Esophagus muscularis mucosa (tissue), 4 donors: ENCODE data around the gene NT5C. TPM values are rescaled to one million over a fixed set of nuclear protein-coding genes. Genes with fewer than 3 reads are reported as not detected.

ENCODE experiments used
- DNase-seq: peaks from one replicate; pipeline ENCODE4 v3.0.0-alpha.2; 2017; ENCODE audit errors: extremely low spot score
- H3K27ac ChIP-seq, 4 donors: fragments of 200-600 bp; sonication (generic); replicated peaks in 1 of 4; 1 replicate in 3 of 4; 2 replicates in 1 of 4; pipeline ENCODE4 v1.5.1; 2016 to 2019; ENCODE audit warnings: mild to moderate bottlenecking in 1 of 4
- H3K27me3 ChIP-seq, 4 donors: fragments of 200-600 bp; sonication (generic); one replicate each; pipeline versions ENCODE4 v1.5.1 to v1.6.0; 2016 to 2019
- H3K36me3 ChIP-seq, 4 donors: fragments of 200-600 bp; sonication (generic); one replicate each; pipeline ENCODE4 v1.5.1; 2016 to 2019
- H3K4me1 ChIP-seq, 4 donors: fragments of 200-600 bp; sonication (generic); one replicate each; pipeline ENCODE4 v1.5.1; 2016 to 2019
- H3K4me3 ChIP-seq, 4 donors: fragments of 200-600 bp; sonication (generic); 1 replicate in 2 of 4; 2 replicates in 2 of 4; pipeline ENCODE4 v1.5.1; 2016 to 2019; ENCODE audit warnings: mild to moderate bottlenecking in 4 of 4, moderate library complexity in 1 of 4
- H3K9me3 ChIP-seq, 4 donors: fragments of 200-600 bp; sonication (generic); 1 replicate in 3 of 4; 2 replicates in 1 of 4; pipeline ENCODE4 v1.5.1; 2016 to 2019
- CTCF ChIP-seq, 3 experiments: fragments of 200-600 bp in 2 of 3; fragments of 450-650 bp in 1 of 3; sonication (generic) in 2 of 3; IDR thresholded peaks; one replicate each; pipeline ENCODE4 v1.5.1; 2017 to 2019; ENCODE audit warnings: antibody characterized with exemption in 3 of 3, mild to moderate bottlenecking in 2 of 3, moderate library complexity in 1 of 3
- EP300 ChIP-seq: sonication (generic); formaldehyde crosslinking; IDR thresholded peaks from one replicate; pipeline ENCODE4 v1.6.1; 2017; ENCODE audit warnings: antibody characterized with exemption
- POLR2A ChIP-seq: fragments of 450-650 bp; IDR thresholded peaks from one replicate; pipeline ENCODE4 v1.6.1; 2017; ENCODE audit warnings: antibody characterized with exemption, moderate library complexity, mild to moderate bottlenecking, low read depth
- POLR2AphosphoS5 ChIP-seq, 2 donors: sonication (generic); formaldehyde crosslinking; IDR thresholded peaks; one replicate each; pipeline ENCODE4 v1.6.1; 2017; ENCODE audit warnings: antibody characterized with exemption in 2 of 2
- WGBS: methylation state at CpG from one replicate; pipeline ENCODE4 v1.1.5; 2018; 5-methylcytosine and 5-hydroxymethylcytosine counted together
- intact Hi-C: fragments of 100-400 bp; cut with DNase I; formaldehyde crosslinking; loops from one replicate; pipeline ENCODE4 v1.15.1; 2023
- total RNA-seq, 4 donors: library from RNA; depleted of rRNA; stranded (reverse); fragments of >200 nt; gene quantifications; one replicate each; pipeline versions ENCODE4 v1.1.0 to v1.2.1, GENCODE V29; 2016

The NT5C gene
- total RNA-seq, 4 donors from 2014 or later = 70.6 to 98.7 (median 75.1) TPM

DNA sequence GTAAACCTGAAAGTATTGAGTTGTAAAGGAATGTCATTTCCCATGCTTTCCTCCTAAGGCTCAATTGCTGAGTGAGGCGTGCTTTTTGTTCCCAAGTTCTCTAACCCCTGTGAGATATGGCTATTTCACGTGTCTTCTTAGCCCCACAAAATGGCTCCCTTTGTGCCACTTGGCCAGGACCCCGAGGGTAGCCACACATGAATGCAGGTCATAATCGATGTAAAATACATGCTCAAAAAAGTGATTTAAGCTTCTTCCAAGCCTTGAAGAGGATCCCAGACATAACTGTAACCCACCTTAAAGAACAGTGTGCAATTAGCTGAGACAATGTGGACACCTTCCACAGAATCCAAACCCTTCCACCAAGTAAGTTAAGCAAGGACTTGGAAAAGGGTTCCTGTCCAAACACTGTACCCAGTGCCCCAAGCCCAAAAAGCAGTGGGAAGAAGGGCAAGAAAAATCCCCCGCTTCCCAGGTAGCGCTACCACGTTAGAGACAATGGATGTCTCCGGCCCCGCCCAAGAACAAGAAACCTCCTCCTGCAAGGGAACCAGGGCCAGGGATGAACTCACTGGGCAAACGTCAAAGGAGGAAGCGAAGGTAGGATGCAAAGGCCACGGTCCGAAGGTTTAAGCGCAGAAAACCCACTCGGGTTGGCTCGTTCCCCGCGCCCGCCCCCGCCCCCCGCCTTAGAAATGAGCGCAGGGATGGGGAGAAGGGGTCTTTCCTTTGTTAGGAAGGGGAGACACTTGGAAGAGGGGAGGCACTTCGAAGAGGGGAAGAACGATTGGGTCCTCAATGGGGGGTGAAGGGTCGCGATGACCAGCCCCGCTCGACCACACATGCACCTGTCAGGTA lies 21.6 kb upstream of the NT5C start:
- intact Hi-C loops = no loop called here
- DNase-seq = no peak
- Histone ChIP-seq H3K4me3 (peak overlapping the region; percentile 74 to 97 (median 87)), H3K9me3 (no peaks in the 10 kb centered on the region), H3K27ac (no peak overlapping the region), H3K4me1 (peaks cover 11 to 23% (median 21%) of the 10 kb centered on the region in 4 donors), H3K27me3 (no peaks in the 10 kb centered on the region), H3K36me3 (peaks cover 0 to 4% (median 3%) of the 10 kb centered on the region in 4 donors)
- no peak for TF ChIP-seq CTCF (IDR thresholded peaks at IDR 0.05)
- TF ChIP-seq POLR2AphosphoS5 (IDR thresholded peaks at IDR 0.05) = no peak
- TF ChIP-seq EP300 = no peak
- 7% methylated on average over 24 of the region's 28 CpGs for WGBS

DNA sequence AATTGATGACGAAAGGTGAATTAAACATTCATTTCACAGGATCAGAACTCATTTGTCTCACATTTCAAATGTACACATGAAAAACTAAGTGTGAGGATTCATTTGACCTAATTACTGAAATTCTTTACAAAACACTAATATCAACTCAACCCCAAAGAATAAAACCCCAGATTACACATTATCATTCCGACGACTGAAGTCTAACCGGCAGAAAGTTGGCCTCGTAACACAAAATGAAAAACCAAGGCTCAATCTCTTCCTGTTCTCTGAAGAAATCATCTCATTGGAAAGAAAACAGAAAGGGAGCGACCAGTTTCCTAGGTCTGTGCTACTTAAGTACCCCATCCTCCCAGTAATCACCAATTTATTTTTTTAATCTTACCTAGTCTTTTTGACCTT lies 21.0 kb upstream of the NT5C start:
- no peak overlapping the region for H3K4me3 ChIP-seq
- H3K27ac ChIP-seq = no peak overlapping the region
- H3K4me1 ChIP-seq = peaks cover 11 to 23% (median 21%) of the 10 kb centered on the region in 4 donors
- H3K27me3 ChIP-seq = no peaks in the 10 kb centered on the region
- no peak for DNase-seq
- no peak for TF ChIP-seq EP300
- no peak for TF ChIP-seq POLR2A
- TF ChIP-seq CTCF (IDR thresholded peaks at IDR 0.05) = no peak
- no peak for TF ChIP-seq POLR2AphosphoS5 (IDR thresholded peaks at IDR 0.05)
- H3K36me3 ChIP-seq = peaks cover 0 to 10% (median 8%) of the 10 kb centered on the region in 4 donors
- intact Hi-C loops = no loop called here
- H3K9me3 ChIP-seq = no peaks in the 10 kb centered on the region
- 84% methylated on average over 6 of the region's 6 CpGs for WGBS

DNA sequence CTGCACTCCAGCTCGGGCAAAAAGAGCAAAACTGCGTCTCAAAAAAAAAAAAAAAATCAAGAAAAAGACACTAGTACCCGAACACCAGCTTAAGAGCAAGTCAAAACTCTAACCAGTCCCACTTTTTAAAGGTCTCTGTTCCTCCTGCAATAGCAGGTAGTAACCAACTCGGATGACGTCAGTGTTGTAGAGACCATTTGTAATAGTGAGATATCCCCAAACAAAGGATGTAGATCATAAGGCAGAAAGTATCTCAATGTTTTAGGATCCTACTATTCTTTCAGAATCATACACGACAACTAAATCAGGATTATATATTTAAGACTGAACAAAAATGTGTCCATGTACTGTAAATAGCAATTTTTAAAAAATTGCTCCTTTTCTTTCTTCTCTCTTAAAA lies 20.4 kb upstream of the NT5C start:
- TF ChIP-seq POLR2A (no peak), CTCF (IDR thresholded peaks at IDR 0.05) (no peak), POLR2AphosphoS5 (IDR thresholded peaks at IDR 0.05) (no peak), EP300 (no peak)
- intact Hi-C loops = no loop called here
- DNase-seq = no peak
- no peak overlapping the region for H3K4me3 ChIP-seq
- H3K9me3 ChIP-seq = no peaks in the 10 kb centered on the region
- no peak overlapping the region for H3K27ac ChIP-seq
- H3K36me3 ChIP-seq = peaks cover 0 to 16% (median 14%) of the 10 kb centered on the region in 4 donors
- peaks cover 11 to 23% (median 21%) of the 10 kb centered on the region in 4 donors for H3K4me1 ChIP-seq
- WGBS = 86% methylated on average over 6 of the region's 6 CpGs
- H3K27me3 ChIP-seq = no peaks in the 10 kb centered on the region

GRCh38 chr17:75147878-75148546 lies 16.5 kb upstream of the NT5C start:
- Histone ChIP-seq H3K36me3 (peaks cover 0 to 50% (median 28%) of the 10 kb centered on the region in 4 donors), H3K27me3 (no peaks in the 10 kb centered on the region), H3K9me3 (no peaks in the 10 kb centered on the region), H3K4me3 (no peak overlapping the region), H3K27ac (no peak overlapping the region), H3K4me1 (peaks cover under 1 to 6% (median 6%) of the 10 kb centered on the region in 4 donors)
- intact Hi-C loops = no loop called here
- TF ChIP-seq POLR2A = no peak
- TF ChIP-seq POLR2AphosphoS5 (IDR thresholded peaks at IDR 0.05) = no peak
- no peak for TF ChIP-seq EP300
- TF ChIP-seq CTCF (IDR thresholded peaks at IDR 0.05) = no peak
- no peak for DNase-seq
- 82% methylated on average over 6 of the region's 6 CpGs for WGBS
